ENCODE data around the gene LMCD1.

LMCD1 gene

GRCh38 chr3:8501371-8502131, at the start of gene LMCD1:
LMCD1 (plus strand) TSS chr3:8501823; CDS start chr3:8501939, 116 bp downstream.
- peak; percentile 38 to 67 for DNase-seq (ENCODE audit: low read depth in 2 of 2)

- no peak for DNase-seq (ENCODE audit: low read depth in 2 of 2)
These were observed 49.5 kb upstream of the LMCD1 start for GRCh38 chr3:8452112-8452511.

GRCh38 chr3:8453153-8453552, 48.5 kb upstream of the LMCD1 start:
- DNase-seq (ENCODE audit: low read depth in 2 of 2), result no peak

GRCh38 chr3:8455526-8456411, 45.9 kb upstream of the LMCD1 start:
- DNase-seq (ENCODE audit: low read depth in 2 of 2), result no peak

GRCh38 chr3:8456412-8456811, 45.2 kb upstream of the LMCD1 start:
- DNase-seq (ENCODE audit: low read depth in 2 of 2), result no peak

GRCh38 chr3:8457039-8457438, 44.6 kb upstream of the LMCD1 start:
- DNase-seq (ENCODE audit: low read depth in 2 of 2), result no peak

- no peak for DNase-seq (ENCODE audit: low read depth in 2 of 2)
These were observed 43.4 kb upstream of the LMCD1 start for GRCh38 chr3:8458238-8458661.

GRCh38 chr3:8458711-8459110, 42.9 kb upstream of the LMCD1 start:
- DNase-seq (ENCODE audit: low read depth in 2 of 2), result no peak

GRCh38 chr3:8460050-8460708, 41.4 kb upstream of the LMCD1 start:
- no peak for DNase-seq (ENCODE audit: low read depth in 2 of 2)

- no peak for DNase-seq (ENCODE audit: low read depth in 2 of 2)
These were observed 40.7 kb upstream of the LMCD1 start for GRCh38 chr3:8460815-8461456.

GRCh38 chr3:8464668-8465067, 37.0 kb upstream of the LMCD1 start:
- no peak for DNase-seq (ENCODE audit: low read depth in 2 of 2)

- no peak for DNase-seq (ENCODE audit: low read depth in 2 of 2)
These were observed 35.1 kb upstream of the LMCD1 start for GRCh38 chr3:8466526-8466925.

GRCh38 chr3:8470801-8471200, 30.8 kb upstream of the LMCD1 start:
- DNase-seq (ENCODE audit: low read depth in 2 of 2), result no peak

- DNase-seq (ENCODE audit: low read depth in 2 of 2), result no peak
These were observed 29.1 kb upstream of the LMCD1 start for GRCh38 chr3:8472549-8472948.

- no peak for DNase-seq (ENCODE audit: low read depth in 2 of 2)
These were observed 28.6 kb upstream of the LMCD1 start for GRCh38 chr3:8473029-8473428.

GRCh38 chr3:8473990-8474389, 27.6 kb upstream of the LMCD1 start:
- no peak for DNase-seq (ENCODE audit: low read depth in 2 of 2)

GRCh38 chr3:8474991-8475390, 26.6 kb upstream of the LMCD1 start:
- no peak for DNase-seq (ENCODE audit: low read depth in 2 of 2)

- DNase-seq (ENCODE audit: low read depth in 2 of 2), result no peak
These were observed 20.9 kb upstream of the LMCD1 start for GRCh38 chr3:8480699-8481098.

GRCh38 chr3:8481380-8481779, 20.2 kb upstream of the LMCD1 start:
- no peak for DNase-seq (ENCODE audit: low read depth in 2 of 2)

GRCh38 chr3:8482263-8482662, 19.4 kb upstream of the LMCD1 start:
- no peak for DNase-seq (ENCODE audit: low read depth in 2 of 2)

GRCh38 chr3:8482960-8483665, 18.5 kb upstream of the LMCD1 start:
- DNase-seq (ENCODE audit: low read depth in 2 of 2), result no peak

Data from activated CD8-positive, alpha-beta memory T cell treated with anti-CD3 and anti-CD28 coated beads for 4 hours (primary cell).